GM18951 (cell line): ENCODE results near the gene ABCC1.

Experiments
- POLR2A ChIP-seq: IDR thresholded peaks from 4 replicates; pipeline ENCODE4 v1.6.1; 2011; ENCODE audit warnings: mild to moderate bottlenecking; ENCODE audit not compliant: insufficient read length, insufficient read depth; ENCODE audit errors: extremely low read depth
- in situ Hi-C: fragments of 300-500 bp; cut with MboI; formaldehyde crosslinking; loops from one replicate; pipeline ENCODE4 v1.12.0; 2022; ENCODE audit warnings: low sequenced_read_pairs, mixed read lengths, inconsistent platforms; ENCODE audit not compliant: unreplicated experiment

ABCC1 gene

DNA sequence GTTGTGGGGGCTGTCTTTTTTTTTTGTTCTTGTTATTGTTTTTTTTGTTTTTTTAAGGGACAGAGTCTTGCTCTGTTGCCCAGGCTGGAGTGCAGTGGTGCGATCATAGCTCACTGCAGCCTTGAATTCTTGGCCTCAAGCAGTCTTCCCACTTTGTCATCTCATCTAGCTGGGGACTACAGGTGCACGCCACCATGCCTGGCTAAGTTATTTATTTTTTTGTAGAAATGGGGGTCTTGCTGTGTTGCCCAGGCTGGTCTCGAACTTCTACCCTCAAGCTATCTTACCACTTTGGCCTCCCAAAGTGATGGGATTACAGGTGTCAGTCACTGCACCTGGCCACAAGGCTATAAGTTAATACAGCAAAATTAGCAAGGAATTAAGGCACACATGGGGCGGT is 101.7 kb downstream of the ABCC1 start:
- in situ Hi-C loops: no loop called here
- TF ChIP-seq POLR2A: no peak

DNA sequence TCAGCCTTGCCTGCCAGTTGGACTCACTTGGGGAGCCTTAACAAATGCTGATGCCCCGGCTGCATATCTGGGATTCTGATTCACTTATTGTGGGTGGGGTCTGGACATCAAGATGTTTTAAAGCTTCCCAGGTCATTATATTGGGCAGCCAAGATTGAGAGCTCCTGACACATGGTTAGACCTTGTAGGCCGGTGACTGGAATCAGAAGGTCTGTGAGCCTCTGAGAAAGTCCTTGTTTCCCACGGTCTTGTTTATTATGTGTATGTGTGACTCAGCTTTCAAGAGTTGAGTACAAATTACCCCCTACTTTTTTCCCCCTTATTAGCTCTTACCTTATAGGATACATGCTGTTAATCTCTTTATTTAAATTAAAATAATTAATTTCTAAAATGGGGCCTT is 103.5 kb downstream of the ABCC1 start:
- no peak for TF ChIP-seq POLR2A
- in situ Hi-C loops: no loop called here

DNA sequence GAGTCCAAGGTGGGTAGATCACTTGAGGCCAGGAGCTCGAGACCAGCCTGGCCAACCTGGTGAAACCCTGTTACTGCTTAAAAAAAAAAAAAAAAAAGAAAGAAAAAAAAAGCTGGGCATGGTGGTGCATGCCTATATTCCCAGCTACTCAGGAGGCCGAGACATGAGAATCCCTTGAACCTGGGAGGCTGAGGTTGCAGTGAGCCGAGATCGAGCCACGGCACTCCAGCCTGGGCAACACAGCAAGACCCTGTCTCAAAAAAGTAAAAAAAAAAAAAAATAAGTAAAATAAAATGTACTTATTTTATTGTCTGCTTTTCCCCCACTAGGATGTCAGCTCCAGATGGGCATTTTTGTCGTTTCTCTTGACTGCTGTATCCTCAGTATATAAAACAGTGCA is 107.7 kb downstream of the ABCC1 start:
- TF ChIP-seq POLR2A: no peak
- in situ Hi-C loops: no loop called here

DNA sequence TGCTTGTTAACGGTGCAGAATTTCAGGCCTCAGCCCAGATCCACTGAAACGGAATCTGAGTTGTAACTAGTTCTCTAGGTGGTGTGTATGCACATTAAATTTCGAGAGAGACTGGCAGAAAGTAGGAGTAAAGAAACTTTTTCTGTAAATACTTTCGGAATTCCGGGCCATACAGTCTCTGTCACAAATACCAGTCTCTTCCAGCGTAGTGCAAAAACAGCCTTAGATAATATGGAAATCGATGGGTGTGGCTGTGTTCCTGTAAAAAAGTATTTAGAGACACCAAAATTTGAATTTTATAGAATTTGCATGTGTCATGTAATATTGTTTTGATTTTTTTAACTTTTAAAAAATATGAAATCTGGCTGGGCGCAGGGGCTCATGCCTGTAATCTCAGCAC is 109.7 kb downstream of the ABCC1 start:
- TF ChIP-seq POLR2A: no peak
- in situ Hi-C loops: no loop called here

DNA sequence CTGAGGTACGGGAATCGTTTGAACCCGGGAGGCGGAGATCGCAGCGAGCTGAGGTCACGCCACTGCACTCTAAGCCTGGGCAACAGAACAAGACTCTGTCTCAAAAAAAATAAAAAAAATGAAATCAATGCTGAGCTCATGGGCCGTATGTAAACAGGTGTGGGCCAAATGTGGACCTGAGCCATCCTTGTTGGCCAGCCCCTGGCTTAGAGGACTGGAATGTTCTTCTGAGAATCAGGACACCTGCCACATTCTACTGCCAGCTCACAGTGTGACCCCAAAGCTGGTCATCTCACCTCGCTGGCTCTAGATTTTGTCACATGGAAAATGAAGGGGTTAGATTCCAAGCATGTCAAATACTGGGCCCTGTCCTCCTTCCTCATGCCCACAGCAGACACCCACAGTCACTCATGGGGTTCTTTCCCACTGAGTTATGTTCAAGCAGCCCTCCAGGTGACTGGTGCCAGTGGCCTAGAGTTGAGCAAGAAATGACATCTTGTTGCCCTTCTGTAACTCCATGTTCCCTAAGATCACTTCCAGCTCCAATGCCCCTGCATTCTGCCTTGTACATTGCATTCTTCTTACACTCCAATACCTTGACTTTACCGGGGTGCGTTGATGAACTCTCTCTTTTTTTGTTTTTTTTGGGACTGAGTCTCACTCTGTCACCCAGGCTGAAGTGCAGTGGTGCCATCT is 110.6 kb downstream of the ABCC1 start:
- no peak for TF ChIP-seq POLR2A
- in situ Hi-C loops: no loop called here

DNA sequence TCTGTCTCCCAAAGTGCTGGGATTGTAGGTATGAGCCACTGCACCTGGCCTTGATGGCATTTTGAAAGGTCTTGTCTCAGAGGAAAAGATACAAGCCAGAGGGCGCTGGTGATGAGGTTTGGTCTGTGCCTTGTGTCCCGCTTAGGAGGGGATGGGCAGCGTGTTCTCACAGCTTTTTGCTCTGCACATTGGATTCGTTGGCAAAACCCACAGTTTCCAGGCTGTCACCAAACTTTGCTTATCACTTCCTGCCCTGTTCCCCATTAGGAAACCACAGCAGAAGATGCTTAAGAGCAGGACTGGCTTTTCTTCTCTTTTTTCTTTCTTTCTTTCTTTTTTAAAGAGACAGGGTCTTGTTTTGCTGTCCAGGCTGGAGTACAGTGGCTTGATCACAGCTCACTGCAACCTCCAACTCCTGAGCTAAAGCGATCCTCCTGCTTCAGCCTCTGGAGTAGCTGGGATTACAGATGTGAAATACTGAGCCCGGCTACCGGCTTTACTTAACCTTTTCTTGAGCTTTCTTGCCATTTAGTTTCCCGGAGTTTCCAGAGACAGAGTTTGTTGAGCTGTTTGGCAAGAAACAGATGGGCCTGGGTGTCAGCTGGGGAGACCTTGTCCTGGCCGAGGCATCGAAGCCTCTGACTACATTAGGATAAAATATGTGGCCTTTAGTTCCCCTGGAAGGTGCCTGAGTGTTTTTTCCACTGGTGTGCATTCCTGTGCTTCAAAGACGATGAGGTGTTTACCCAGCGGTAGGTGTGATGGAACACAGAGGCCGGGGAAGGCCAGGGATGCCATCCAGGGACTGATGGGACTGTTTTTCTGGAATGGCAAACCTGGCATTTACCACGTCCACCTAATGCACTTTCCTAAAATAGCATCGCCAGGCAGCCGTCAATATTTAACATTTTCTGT is 112.9 kb downstream of the ABCC1 start:
- no peak for TF ChIP-seq POLR2A
- in situ Hi-C loops: no loop called here

DNA sequence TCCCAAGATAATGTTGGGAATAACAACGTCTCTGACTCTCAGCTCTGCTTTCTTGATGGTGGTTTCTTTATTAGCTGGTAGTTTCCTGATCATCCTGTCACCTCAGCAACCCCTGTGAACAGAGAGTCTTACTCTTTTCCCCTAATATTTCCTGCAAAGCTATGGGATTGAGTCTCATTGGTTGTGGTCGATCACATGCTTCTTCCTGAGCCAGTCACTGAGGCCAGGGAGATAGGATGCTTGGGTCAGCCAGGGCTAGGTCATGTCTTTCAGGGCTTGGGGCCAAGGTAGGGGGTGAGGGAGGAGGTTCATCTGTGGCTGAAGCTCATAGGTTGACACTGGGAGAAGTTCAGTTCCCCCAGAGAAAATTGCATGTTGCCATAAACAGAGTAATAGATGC is 114.3 kb downstream of the ABCC1 start:
- in situ Hi-C loops: no loop called here
- TF ChIP-seq POLR2A: no peak

DNA sequence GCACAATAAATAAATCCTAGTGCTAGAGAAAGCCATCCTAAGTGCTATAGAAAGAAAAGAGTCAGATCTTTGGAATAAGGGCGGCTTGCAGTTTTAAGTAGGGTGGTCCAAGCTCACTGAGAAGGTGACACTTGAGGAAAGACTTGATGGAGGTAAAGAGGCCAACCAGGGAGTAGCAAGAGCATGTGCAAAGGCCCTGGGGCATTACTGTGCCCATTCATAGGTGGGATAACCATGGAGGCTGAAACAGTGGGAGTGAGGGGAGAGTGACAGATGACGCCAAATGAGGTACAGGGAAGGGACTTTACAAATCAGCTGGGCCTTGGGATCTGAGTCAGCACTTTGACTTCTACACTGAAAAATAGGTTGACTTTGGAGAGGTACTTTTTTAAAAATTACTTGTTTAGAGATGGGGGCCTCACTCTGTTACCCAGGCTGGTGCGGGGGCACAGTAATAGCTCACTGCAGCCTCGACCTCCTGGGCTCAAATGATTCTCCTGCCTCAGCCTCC is 115.5 kb downstream of the ABCC1 start:
- no peak for TF ChIP-seq POLR2A
- in situ Hi-C loops: no loop called here

DNA sequence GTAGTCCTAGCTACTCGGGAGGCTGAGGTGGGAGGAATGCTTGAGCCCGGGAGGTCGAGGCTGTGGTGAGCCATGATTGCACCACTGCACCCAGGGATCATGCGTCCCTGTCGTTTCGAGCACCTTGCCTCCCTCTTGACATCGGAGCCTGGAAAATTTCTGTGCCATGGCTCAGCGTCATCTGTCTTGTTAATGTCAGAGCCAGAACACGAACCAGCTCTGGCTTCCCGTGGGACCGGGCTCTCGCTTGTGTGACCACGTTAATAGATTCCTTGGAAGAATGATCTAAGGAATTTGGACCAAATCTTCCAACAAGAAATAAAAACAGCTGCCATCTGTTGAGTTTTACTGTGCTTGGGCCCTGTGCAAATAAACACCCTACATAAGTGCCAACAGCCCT is 117.7 kb downstream of the ABCC1 start:
- in situ Hi-C loops: no loop called here
- TF ChIP-seq POLR2A: no peak

DNA sequence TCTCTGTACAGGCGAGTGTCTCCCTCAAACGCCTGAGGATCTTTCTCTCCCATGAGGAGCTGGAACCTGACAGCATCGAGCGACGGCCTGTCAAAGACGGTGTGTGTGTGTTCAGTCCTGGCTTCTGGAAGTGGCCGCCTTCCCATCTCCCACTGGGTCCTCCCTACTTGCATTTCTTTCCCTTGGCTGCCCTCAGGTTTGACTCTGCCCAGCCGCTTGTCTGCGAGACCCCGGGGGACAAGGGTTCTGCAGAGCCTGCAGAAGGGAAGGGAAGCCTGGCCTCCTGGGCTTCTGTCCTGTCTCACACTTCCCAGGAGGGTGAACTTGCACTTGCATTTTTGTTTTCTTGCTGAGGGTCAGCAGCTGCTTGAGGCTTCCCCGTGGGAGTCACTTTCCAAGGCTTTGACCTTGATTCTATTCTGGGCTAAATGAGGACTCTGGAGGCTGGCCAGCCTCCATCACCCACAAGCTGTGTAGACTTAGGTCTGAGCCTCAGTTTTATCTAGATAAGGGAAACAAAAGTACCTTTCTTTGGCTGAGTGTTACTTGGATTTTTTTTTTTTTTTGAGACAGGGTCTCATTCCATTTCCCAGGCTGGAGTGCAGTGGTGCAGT is 122.3 kb downstream of the ABCC1 start:
- in situ Hi-C loops: no loop called here
- no peak for TF ChIP-seq POLR2A

DNA sequence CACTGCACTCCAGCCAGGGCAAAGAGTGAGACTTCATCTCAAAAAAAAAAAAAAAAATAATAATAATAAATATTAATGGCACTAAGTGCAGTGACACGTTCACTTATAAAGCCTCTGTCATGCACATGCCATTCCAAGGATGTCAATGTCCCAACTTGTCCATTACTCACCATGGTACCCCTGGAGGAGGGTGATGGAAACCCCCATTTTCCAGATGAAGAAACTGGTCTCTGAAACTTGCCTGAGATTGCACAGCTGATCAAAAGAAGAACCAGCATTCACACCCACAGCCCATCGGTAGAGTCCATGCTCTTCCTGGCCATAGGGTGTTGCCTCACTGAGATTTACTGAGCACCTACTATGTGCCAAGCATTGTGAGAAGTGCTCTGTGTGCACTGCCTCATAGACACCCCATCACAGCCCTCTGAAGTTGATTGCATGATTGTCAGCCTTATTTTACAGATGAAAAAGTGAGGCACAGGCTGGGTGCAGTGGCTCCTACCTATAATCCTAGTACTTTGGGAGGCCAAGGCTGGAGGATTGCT is 123.7 kb downstream of the ABCC1 start:
- TF ChIP-seq POLR2A: no peak
- in situ Hi-C loops: no loop called here

DNA sequence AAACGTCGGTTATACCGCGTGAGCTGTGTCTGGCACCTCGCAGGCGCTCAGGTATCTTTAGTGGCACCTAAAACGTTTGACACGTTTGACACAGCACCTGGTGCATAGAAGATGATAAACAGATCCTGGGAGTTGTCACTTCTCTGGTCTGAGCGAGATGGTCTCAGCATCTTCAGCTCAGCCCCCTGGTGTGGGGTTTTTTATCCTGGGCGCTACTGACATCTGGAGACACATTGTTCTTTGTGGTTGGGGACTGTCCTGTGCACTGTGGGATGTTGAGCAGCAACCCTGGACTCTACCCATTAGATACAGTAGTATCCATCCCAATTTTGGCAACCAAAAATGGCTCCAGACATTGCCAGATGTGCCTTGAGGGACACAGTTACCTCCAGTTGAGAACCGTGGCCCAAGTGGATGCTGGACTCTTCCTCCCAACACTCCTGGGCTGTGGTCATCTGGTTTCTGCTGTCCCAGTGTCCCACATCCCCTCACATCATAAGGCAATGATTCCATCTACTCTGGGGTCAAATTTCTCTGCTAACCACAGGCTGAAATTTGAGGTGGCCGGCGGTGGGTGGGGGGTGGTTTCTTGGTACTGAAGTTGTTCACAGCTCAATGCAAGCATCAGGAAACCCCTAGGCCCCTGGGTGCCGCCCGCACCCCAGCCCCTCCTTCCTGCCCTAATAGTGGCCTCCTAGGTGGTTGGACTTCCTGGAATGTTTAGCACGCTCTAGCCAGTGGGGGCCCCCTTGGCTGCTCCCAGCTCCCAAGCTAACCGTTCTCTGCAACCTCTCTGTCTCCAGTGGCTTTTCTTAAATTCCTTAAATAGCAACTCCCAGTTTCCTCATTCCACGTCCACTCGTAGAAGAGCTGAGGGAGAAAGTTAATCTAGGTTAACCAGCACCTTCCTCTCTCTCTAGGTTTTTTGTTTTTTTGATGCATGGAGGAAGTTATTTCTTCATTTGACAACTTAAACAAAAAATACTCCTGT is 124.8 kb downstream of the ABCC1 start:
- TF ChIP-seq POLR2A: no peak
- in situ Hi-C loops: no loop called here
